Left kidney (tissue), 2 donors: Measurements from ENCODE around the gene NAALADL2. TPM values are rescaled to one million over a fixed set of nuclear protein-coding genes. Genes with fewer than 3 reads are reported as not detected.
"Not testable (repeated sequence)": the region's sequence is repeated elsewhere in the genome, so short reads cannot be mapped to it uniquely, and the experiment has no call there.

ENCODE experiments used
- DNase-seq: peaks from one replicate; pipeline ENCODE4 v3.0.0-alpha.2; 2013
- polyA plus RNA-seq: library from polyadenylated mRNA; unstranded; fragments of 120-200 nt; gene quantifications from one replicate; pipeline ENCODE4 v1.2.1, GENCODE V29; 2013; ENCODE audit not compliant: insufficient read length

NAALADL2 gene
- polyA plus RNA-seq, 1 donor, result 19.9 TPM

- DNase-seq, result not testable (repeated sequence)
These were observed 273.6 kb downstream of the NAALADL2 start for GRCh38 chr3:175132706-175133105.

- DNase-seq, result no peak
These were observed 285.2 kb downstream of the NAALADL2 start for GRCh38 chr3:175144368-175144767.

GRCh38 chr3:175146258-175146657 is 287.1 kb downstream of the NAALADL2 start:
- no peak for DNase-seq

- peak; percentile 13 for DNase-seq
These were observed 290.5 kb downstream of the NAALADL2 start for GRCh38 chr3:175149675-175150074.

- no peak for DNase-seq
These were observed 291.8 kb downstream of the NAALADL2 start for GRCh38 chr3:175150812-175151401.

GRCh38 chr3:175153595-175153994 is 294.5 kb downstream of the NAALADL2 start:
- DNase-seq, result no peak

GRCh38 chr3:175155172-175155571 is 296.0 kb downstream of the NAALADL2 start:
- DNase-seq, result no peak

GRCh38 chr3:175159202-175159601 is 300.1 kb downstream of the NAALADL2 start:
- DNase-seq, result no peak

GRCh38 chr3:175161291-175161690 is 302.2 kb downstream of the NAALADL2 start:
- no peak for DNase-seq

- no peak for DNase-seq
These were observed 304.6 kb downstream of the NAALADL2 start for GRCh38 chr3:175163686-175164085.

GRCh38 chr3:175173117-175173516 is 314.0 kb downstream of the NAALADL2 start:
- DNase-seq, result not testable (repeated sequence)

- no peak for DNase-seq
These were observed 317.4 kb downstream of the NAALADL2 start for GRCh38 chr3:175176556-175176955.

- DNase-seq, result no peak
These were observed 319.9 kb downstream of the NAALADL2 start for GRCh38 chr3:175179055-175179454.

GRCh38 chr3:175184392-175184791 is 325.3 kb downstream of the NAALADL2 start:
- DNase-seq, result no peak

- DNase-seq, result no peak
These were observed 326.8 kb downstream of the NAALADL2 start for GRCh38 chr3:175185903-175186302.

GRCh38 chr3:175186511-175186910 is 327.4 kb downstream of the NAALADL2 start:
- DNase-seq, result no peak

GRCh38 chr3:175187586-175187985 is 328.5 kb downstream of the NAALADL2 start:
- DNase-seq, result no peak

GRCh38 chr3:175192536-175192935 is 333.4 kb downstream of the NAALADL2 start:
- DNase-seq, result no peak

- DNase-seq, result no peak
These were observed 334.8 kb downstream of the NAALADL2 start for GRCh38 chr3:175193815-175194518.

GRCh38 chr3:175198991-175199783 is 340.1 kb downstream of the NAALADL2 start:
- DNase-seq, result no peak

GRCh38 chr3:175199961-175200360 is 340.8 kb downstream of the NAALADL2 start:
- no peak for DNase-seq

GRCh38 chr3:175200391-175201095 is 341.4 kb downstream of the NAALADL2 start:
- no peak for DNase-seq
